ENCODE results near the gene SLC51A.
A peak's percentile ranks its signal among the peaks of the same experiment; 100 is the strongest.
"Not testable (repeated sequence)": the region's sequence is repeated elsewhere in the genome, so short reads cannot be mapped to it uniquely, and the experiment has no call there.

SLC51A gene

GRCh38 chr3:196238612-196239560, 22.6 kb downstream of the SLC51A start:
- DNase-seq (ENCODE audit: low read depth, low spot score) = no peak

DNA sequence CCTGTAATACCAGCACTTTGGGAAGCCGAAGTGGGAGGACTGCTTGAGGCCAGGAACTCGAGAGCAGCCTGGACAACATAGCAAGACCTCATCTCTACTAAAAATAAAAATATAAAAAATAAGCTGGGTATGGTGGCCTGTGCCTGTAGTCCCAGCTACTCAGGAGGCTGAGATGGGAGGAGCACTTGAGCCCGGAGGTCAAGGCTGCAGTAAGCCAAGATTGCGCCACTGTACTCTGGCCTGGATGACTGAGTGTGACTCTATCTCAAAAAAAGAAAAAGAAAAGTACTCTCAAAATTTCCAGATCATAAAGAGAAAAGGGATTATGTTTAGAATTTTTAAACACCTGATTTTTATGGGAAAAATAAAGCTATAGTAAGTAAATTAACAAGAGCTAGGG, 24.1 kb downstream of the SLC51A start:
- DNase-seq (ENCODE audit: low read depth, low spot score) = no peak

DNA sequence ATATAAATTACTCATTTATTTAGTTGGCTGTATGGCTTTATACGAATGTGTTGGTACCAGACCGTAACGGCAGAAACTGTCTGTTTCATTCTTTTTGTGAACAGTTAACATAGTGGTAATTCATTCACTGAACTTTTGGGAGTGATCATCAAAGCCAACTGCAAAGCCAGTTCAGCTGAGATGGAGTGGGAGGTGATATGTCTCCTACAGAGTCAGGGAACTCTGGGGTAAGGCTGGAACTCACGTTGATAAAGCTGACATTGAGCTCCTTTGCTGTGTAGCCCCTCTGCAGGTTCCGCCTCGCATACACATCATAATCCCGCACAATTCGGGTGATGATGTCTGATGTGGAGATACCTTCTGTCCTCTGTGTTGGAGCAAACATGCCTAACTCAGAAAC, 25.4 kb downstream of the SLC51A start:
- DNase-seq (ENCODE audit: low read depth, low spot score) = no peak

DNA sequence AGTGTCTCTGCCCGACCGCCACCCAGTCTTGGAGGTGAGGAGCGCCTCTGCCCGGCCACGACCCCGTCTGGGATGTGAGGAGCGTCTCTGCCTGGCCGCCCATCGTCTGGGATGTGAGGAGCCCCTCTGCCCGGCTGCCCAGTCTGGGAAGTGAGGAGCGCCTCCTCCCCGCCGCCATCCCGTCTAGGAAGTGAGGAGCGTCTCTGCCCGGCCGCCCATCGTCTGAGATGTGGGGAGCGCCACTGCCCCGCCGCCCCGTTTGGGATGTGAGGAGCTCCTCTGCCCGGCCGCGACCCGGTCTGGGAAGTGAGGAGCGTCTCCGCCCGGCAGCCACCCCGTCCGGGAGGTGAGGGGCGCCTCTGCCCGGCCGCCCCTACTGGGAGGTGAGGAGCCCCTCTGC, 27.8 kb downstream of the SLC51A start:
- DNase-seq (ENCODE audit: low read depth, low spot score) = not testable (repeated sequence)

DNA sequence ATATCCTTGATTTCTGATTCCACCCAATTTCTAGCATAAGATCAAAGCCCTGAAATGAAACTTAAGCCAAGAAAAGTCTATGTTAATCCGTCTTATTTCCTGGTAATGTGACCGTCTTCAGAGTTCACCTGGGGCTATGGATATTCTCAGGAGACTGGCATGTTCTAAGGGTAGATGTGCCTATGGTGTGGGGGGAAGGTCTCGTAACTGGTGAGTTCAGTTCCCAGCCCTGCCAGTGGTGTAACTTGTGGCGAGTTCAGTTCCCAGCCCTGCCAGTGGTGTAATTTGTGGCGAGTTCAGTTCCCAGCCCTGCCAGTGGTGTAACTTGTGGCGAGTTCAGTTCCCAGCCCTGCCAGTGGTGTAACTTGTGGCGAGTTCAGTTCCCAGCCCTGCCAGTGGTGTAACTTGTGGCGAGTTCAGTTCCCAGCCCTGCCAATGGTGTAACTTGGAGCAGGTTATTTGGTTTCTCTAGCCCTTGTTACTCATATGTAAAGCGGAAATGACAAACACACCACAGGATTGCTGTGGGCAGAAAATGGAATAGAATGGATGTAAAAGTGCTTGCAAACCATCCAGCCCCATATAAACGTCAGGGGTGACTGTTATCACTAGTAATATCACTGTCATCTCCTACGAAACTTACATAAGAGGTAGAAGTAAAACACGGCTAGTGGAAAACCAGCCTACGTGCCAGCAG, 30.4 kb downstream of the SLC51A start:
- DNase-seq (ENCODE audit: low read depth, low spot score) = no peak

- DNase-seq (ENCODE audit: low read depth, low spot score) = no peak
These were observed 35.6 kb downstream of the SLC51A start for GRCh38 chr3:196251918-196252317.

DNA sequence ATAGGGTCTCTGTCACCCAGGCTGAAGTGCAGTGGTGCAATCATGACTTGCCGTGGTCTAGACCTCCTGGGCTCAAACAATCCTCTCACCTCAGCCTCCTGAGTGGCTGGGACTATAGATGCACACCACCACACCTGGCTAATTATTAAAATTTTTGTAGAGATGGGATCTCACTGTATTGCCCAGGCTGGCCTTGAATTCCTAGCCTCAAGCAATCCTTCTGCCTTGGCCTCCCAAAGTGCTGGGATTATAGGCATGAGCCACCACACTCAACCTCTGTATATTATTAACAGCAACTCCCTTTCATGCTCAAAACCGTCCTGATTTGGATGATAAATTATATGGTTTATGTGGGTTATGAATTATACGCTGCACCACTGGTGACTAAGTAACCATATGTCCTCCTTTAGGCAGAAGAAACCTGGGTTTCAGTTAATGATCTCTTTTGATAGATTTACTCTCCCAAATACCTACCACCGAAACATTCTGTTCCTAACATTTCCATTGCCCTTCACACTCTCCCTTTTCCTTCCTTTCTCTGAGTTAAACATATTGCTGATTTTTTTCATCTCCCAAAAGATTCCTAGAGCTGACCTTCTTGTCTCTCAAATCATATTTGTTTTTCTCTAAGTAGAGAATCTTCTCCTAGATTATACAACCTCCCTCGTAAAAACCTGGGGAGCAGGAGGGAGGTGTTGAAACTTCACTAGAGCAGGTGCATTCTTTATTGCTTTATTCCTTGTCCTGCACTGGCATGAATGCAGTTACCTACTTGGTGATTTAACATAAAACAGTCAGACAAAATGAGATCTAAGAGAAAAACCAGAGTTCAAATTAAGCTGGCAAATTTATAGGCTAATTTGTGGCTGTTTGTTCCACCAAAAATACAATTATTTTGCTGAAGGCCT, 38.3 kb downstream of the SLC51A start:
- DNase-seq (ENCODE audit: low read depth, low spot score) = no peak

DNA sequence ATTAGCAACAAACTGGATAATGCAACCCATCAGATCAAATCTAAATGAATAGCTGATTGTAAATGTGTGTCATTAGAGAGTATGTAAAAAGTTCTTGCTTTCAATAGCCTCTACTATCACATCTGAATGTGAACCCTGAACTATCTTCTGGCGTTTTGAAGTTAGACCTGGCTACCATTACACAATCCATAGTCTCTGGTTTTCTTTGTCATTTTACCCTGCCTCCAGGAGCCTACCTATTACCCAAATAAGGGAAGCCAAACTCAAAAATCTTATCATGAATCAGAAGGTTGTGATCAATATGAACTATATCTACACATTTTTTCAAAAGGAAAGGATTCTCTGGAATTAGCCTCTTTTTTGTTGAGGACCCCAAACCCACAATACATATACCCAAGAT, 39.4 kb downstream of the SLC51A start:
- no peak for DNase-seq (ENCODE audit: low read depth, low spot score)

GRCh38 chr3:196260784-196261183, 44.5 kb downstream of the SLC51A start:
- DNase-seq (ENCODE audit: low read depth, low spot score) = no peak

DNA sequence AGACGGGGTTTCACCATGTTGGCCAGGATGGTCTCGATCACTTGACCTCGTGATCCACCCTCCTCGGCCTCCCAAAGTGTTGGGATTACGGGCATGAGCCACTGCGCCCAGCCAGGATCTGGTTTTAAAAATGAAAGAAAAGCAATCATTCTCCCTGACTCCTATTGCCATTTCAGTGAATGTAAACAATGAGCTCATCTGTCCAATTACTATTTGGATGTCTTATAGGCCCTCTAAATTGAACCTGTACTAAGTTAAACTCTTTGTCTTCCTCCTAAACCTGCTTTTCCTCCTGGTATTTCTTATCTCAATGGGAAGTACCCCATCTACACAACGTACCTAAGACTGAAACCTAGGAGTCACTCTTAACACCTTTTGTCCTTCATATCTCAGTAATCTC, 47.5 kb downstream of the SLC51A start:
- no peak for DNase-seq (ENCODE audit: low read depth, low spot score)

GRCh38 chr3:196268284-196269163, 52.2 kb downstream of the SLC51A start:
- peak; percentile 59 for DNase-seq (ENCODE audit: low read depth, low spot score)

DNA sequence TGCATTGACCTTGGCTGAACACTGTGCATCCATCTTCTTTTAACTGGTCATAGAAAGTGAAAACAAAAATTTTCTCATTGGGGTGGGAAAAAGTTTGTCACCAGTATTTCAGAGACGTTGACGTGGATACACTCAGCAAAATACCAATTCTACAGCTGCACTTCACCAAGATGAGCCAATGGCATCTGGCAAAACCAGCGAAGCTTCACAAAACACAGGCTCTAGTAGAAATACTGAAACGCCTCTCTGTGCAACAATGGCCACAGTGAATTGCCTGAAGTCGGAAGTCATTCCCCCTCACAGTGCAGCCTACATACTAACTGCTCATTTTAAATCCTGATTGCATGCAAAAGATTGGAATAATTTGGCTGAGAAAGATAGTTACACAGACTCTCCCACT, 54.2 kb downstream of the SLC51A start:
- DNase-seq (ENCODE audit: low read depth, low spot score) = no peak

- DNase-seq (ENCODE audit: low read depth, low spot score) = no peak
These were observed 56.5 kb downstream of the SLC51A start for GRCh38 chr3:196272826-196273225.

- DNase-seq (ENCODE audit: low read depth, low spot score) = no peak
These were observed 57.3 kb downstream of the SLC51A start for GRCh38 chr3:196273655-196274054.

- DNase-seq (ENCODE audit: low read depth, low spot score) = no peak
These were observed 58.3 kb downstream of the SLC51A start for GRCh38 chr3:196274585-196274984.

DNA sequence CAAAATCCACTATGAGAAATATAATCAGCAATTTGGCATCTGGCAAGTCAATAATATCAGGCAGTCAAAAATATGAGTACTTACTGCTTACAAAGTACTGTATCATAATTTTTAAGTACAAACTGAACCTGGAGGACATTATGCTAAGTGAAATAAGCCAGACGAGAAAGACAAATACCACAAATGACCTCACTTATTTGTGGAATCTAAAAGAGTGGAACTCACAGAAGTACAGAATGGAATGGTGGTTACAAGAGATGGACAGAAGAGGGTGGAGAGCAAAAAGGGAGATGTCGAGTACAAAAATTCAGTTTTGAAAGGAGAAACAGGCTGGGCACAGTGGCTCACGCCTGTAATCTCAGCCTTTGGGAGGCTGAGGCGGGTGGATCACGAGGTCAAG, 58.8 kb downstream of the SLC51A start:
- no peak for DNase-seq (ENCODE audit: low read depth, low spot score)

GRCh38 chr3:196280689-196281440, 64.5 kb downstream of the SLC51A start:
- DNase-seq (ENCODE audit: low read depth, low spot score) = no peak

GRCh38 chr3:196281962-196282361, 65.6 kb downstream of the SLC51A start:
- DNase-seq (ENCODE audit: low read depth, low spot score) = no peak

Data from iPS DF 19.7 (cell line).